ENCODE measurements around the gene INTS11.

The INTS11 gene

DNA sequence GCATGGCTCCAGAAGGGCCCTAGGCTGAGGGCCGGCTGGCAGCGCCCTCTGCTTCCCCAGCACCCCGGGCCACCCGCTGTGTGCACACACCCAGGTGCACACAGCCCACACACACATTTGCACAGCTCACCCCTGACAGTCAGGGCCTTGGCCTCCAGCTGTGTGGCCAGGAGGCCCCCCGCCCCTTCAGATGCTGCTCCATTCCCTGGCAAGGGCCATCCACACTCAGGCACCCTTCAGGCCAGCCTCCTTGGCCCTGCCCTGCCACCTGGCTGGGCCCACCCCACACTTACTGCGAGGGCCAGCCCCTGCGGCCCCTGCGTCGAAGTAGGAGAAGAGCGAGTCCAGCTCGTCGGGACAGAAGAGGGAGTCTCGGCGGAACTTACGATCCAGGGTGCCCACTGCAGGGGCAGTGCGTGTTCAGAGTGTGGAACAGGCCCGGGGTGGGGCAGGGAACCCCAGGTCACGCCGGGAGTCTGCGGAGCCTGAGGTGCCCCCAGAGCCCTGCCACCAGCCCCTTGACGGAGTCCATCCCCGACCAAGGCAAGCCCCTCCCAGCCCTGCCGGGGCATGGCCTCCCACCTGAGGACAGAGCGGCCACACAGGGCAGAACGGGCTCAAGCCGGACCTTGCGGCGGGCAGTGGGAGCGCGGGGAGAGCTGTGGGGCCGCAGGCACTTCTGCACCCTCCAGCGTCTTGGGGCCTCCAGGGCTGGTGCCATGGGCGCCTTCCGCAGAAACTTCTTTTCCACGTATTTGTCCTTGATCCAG, 29.1 kb downstream of the INTS11 start:
- DNase-seq (ENCODE audit: low spot score) = no peak
- no peak for TF ChIP-seq CTCF (IDR thresholded peaks at IDR 0.05; ENCODE audit: extremely low read depth, missing control alignments)

DNA sequence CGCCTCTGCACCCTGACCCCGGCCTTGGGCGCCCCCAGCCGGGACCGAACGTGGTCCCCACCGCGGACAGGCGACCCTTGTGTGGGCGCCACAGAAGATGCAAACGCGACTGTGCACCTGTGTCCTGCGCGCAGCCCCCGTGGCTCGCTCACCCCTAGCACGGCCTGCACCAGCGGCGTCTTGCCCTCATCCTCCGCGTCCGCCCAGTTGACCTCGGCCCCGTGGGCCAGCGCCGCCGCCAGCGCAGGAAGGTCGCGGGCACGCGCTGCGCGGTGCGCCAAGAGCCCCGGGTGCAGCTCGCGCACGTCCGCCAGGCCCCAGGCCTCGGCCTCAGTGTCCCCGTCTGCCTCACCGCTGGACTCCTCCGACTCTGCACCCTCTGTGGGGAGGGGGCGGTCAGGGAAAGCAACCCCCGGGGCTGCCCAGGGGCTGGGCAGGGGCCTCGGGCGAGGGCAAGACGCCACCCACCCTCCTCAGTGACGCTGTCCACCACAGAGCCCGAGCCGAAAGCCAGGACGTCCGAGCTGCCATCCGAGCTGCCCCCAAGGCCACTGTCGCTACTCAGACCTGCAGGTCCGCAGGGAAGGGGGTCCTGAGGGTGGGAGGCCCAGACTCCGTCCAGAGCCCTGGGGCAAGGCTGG, 30.1 kb downstream of the INTS11 start:
- TF ChIP-seq CTCF (IDR thresholded peaks at IDR 0.05; ENCODE audit: extremely low read depth, missing control alignments) = no peak
- DNase-seq (ENCODE audit: low spot score) = no peak

- no peak for DNase-seq (ENCODE audit: low spot score)
- TF ChIP-seq CTCF (IDR thresholded peaks at IDR 0.05; ENCODE audit: extremely low read depth, missing control alignments) = no peak
Observed at GRCh38 chr1:1293263-1294249, 30.9 kb downstream of the INTS11 start.

DNA sequence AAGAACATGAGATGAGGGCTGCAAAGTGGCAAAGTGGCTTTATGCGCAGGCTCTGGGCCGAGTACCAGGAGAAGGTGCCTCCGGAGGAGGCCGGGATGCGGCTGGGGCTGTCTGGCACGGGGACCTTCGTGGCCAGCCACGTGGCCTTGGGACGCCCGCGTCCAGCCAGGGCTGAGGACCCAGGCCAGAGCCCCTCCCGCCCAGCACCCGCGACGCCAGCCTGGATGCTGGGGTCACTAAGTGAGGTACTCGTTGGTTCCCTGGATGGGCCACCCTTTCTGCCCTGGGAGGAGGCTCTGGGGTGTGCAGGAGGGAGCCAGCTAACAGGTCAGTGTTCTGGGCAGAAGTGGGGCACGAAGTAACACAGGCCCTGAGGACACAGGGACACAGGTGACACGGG, 31.6 kb downstream of the INTS11 start:
- TF ChIP-seq CTCF (IDR thresholded peaks at IDR 0.05; ENCODE audit: extremely low read depth, missing control alignments) = no peak
- DNase-seq (ENCODE audit: low spot score) = no peak

DNA sequence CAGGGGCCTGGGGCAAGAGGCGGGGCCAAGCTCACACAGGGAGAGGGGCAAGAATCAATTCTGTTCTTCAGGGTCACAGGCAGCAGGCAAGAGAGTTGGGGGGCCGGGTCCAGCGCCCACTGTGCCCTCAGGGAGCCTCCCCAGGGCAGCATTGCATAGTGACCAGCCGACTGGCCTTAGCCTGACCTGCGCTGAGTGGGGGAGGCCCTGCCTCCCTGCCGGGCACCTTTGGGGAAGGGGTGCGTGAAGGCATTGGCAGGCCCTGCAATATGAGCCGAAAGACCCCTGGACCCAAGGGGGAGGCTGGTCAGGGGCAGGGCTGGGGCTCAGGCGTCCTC, 32.0 kb downstream of the INTS11 start:
- TF ChIP-seq CTCF (IDR thresholded peaks at IDR 0.05; ENCODE audit: extremely low read depth, missing control alignments) = no peak
- DNase-seq (ENCODE audit: low spot score) = no peak

- peak; percentile 73 for TF ChIP-seq CTCF (IDR thresholded peaks at IDR 0.05; ENCODE audit: extremely low read depth, missing control alignments)
- DNase-seq (ENCODE audit: low spot score) = peak; percentile 91
Observed at GRCh38 chr1:1291548-1292441, 32.7 kb downstream of the INTS11 start.

All from GM20000 (cell line).